CD4-positive, alpha-beta T cell (primary cell): Measurements from ENCODE around the gene HPS1. TPM values are rescaled to one million over a fixed set of nuclear protein-coding genes. Genes with fewer than 3 reads are reported as not detected.
A peak's percentile ranks its signal among the peaks of the same experiment; 100 is the strongest.

Experiments used
- ATAC-seq: fragments of 200-7000 bp; cut with Tn5 transposase; one replicate; pipeline ENCODE4 v1.10.0; 2022; ENCODE audit warnings: mild to moderate bottlenecking; ENCODE audit not compliant: poor library complexity
- CTCF ChIA-PET: fragments of 350-600 bp; sonication (Branson Sonifier 250); formaldehyde crosslinking; loops from one replicate; lab custom pipeline; 2021; ENCODE audit warnings: antibody characterized with exemption, inconsistent platforms; lab: Charles Lee
- POLR2A ChIA-PET: fragments of 350-600 bp; sonication (Branson Sonifier 250); formaldehyde crosslinking; loops from one replicate; lab custom pipeline; 2021; ENCODE audit warnings: antibody characterized with exemption, inconsistent platforms; lab: Charles Lee
- DNase-seq, 14 experiments: peaks; one replicate each; pipeline ENCODE4 v3.0.0-alpha.2; 2013 to 2020; ENCODE audit warnings: mixed read lengths in 2 of 14
- H3K27ac ChIP-seq, 2 donors: one replicate each; pipeline versions ENCODE4 v1.5.1 to v1.7.0; 2013; ENCODE audit warnings: low read length in 2 of 2, low read depth in 1 of 2, mild to moderate bottlenecking in 1 of 2
- H3K27me3 ChIP-seq, 2 experiments: 1 replicate in 1 of 2; 2 replicates in 1 of 2; pipeline versions ENCODE4 v1.6.1 to v1.7.0; 2013; ENCODE audit warnings: low read length in 2 of 2, control low read depth in 1 of 2, mild to moderate bottlenecking in 1 of 2, moderate library complexity in 1 of 2; ENCODE audit not compliant: insufficient read depth in 2 of 2, control insufficient read depth in 1 of 2
- H3K36me3 ChIP-seq: one replicate; pipeline ENCODE4 v1.6.1; 2013; ENCODE audit warnings: low read length, control low read depth; ENCODE audit not compliant: insufficient read depth
- H3K4me1 ChIP-seq: one replicate; pipeline ENCODE4 v1.6.1; 2013; ENCODE audit warnings: low read length, control low read depth; ENCODE audit not compliant: insufficient read depth
- H3K4me3 ChIP-seq: one replicate; pipeline ENCODE4 v1.5.1; 2013; ENCODE audit warnings: mild to moderate bottlenecking, low read length, moderate library complexity
- H3K9me3 ChIP-seq, 2 experiments: 1 replicate in 1 of 2; 2 replicates in 1 of 2; pipeline versions ENCODE4 v1.6.1 to v1.7.0; 2013; ENCODE audit warnings: low read length in 2 of 2, mild to moderate bottlenecking in 2 of 2, control low read depth in 1 of 2, moderate library complexity in 1 of 2; ENCODE audit not compliant: control insufficient read depth in 1 of 2, insufficient read depth in 1 of 2
- H3K27ac Mint-ChIP-seq: one replicate; pipeline ENCODE4 v1.8.0; 2020; ENCODE audit warnings: mixed read lengths
- H3K27me3 Mint-ChIP-seq: one replicate; pipeline ENCODE4 v1.8.0; 2021; ENCODE audit warnings: mixed read lengths
- H3K36me3 Mint-ChIP-seq: one replicate; pipeline ENCODE4 v1.8.0; 2021; ENCODE audit warnings: low read depth, mixed read lengths
- H3K4me1 Mint-ChIP-seq: one replicate; pipeline ENCODE4 v1.8.0; 2021; ENCODE audit warnings: low read depth, mixed read lengths
- H3K4me3 Mint-ChIP-seq: one replicate; pipeline ENCODE4 v1.8.0; 2020; ENCODE audit warnings: mild to moderate bottlenecking, mixed read lengths
- H3K9me3 Mint-ChIP-seq: one replicate; pipeline ENCODE4 v1.8.0; 2020; ENCODE audit warnings: mixed read lengths
- intact Hi-C, 2 experiments: fragments of 100-400 bp; cut with DNase I in 1 of 2; cut with micrococcal nuclease in 1 of 2; formaldehyde crosslinking; loops; one replicate each; pipeline versions ENCODE4 v1.15.1 to v1.9.0; 2023 to 2025; cut with DNase I, micrococcal nuclease
- microRNA-seq: library from miRNA; unstranded; fragments of <30 nt; microRNA quantifications from one replicate; pipeline ENCODE4 v1.2.0, GENCODE V29; 2021; ENCODE audit warnings: borderline microRNAs expressed, borderline replicate concordance
- total RNA-seq, 174 experiments: library from RNA in 2 of 174; stranded (reverse) in 2 of 174; gene quantifications; one replicate each; pipeline ENCODE4 v1.2.3 and lab custom pipeline; 2021 to 2026
- TF ChIP-seq, protein P1 (sequence below): fragments of 200-600 bp; IDR thresholded peaks from one replicate; pipeline ENCODE4 v1.8.0; 2022; ENCODE audit warnings: antibody characterized with exemption, mild to moderate bottlenecking

Gene HPS1
- total RNA-seq, 2 experiments from 2014 or later, result 49.8 to 50.5 TPM

DNA sequence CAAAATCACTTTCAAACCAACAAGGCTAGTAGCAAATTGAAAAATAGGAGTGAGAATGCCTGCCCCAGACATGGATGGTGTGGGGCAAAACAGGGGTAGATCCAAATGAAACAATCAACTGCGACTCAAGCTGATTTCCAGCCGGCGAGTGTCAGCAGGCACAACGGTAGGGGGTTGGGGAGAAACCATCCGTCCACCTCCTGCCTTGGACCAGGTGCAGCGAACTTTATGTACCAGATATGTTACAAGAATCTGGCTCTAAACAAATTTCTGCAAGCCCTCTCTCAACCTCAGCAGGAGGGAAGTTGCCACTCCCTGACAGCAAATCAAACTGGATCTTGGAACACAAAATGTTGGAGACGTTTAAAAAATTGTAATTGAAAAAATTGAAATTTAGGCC is 76.9 kb downstream of the HPS1 start:
- Mint-ChIP-seq H3K4me1 (no peaks in the 10 kb centered on the region), H3K36me3 (no peaks in the 10 kb centered on the region), H3K27me3 (peaks cover 20% of the 10 kb centered on the region), H3K27ac (no peak overlapping the region), H3K9me3 (no peaks in the 10 kb centered on the region), H3K4me3 (no peak overlapping the region)
- DNase-seq, result no peak
- intact Hi-C loops, result no loop called here
- TF ChIP-seq, protein P1, sequence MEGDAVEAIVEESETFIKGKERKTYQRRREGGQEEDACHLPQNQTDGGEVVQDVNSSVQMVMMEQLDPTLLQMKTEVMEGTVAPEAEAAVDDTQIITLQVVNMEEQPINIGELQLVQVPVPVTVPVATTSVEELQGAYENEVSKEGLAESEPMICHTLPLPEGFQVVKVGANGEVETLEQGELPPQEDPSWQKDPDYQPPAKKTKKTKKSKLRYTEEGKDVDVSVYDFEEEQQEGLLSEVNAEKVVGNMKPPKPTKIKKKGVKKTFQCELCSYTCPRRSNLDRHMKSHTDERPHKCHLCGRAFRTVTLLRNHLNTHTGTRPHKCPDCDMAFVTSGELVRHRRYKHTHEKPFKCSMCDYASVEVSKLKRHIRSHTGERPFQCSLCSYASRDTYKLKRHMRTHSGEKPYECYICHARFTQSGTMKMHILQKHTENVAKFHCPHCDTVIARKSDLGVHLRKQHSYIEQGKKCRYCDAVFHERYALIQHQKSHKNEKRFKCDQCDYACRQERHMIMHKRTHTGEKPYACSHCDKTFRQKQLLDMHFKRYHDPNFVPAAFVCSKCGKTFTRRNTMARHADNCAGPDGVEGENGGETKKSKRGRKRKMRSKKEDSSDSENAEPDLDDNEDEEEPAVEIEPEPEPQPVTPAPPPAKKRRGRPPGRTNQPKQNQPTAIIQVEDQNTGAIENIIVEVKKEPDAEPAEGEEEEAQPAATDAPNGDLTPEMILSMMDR, result no peak
- H3K36me3 ChIP-seq, result no peaks in the 10 kb centered on the region
- peaks cover 0 to 8% of the 10 kb centered on the region in 2 experiments for H3K27me3 ChIP-seq
- no peaks in the 10 kb centered on the region for H3K4me1 ChIP-seq
- H3K27ac ChIP-seq, result no peak overlapping the region
- H3K4me3 ChIP-seq, result no peak overlapping the region
- peaks cover 0 to 4% of the 10 kb centered on the region in 2 experiments for H3K9me3 ChIP-seq
- ChIA-PET CTCF (no interaction called here), POLR2A (no interaction called here)
- no peak for ATAC-seq

DNA sequence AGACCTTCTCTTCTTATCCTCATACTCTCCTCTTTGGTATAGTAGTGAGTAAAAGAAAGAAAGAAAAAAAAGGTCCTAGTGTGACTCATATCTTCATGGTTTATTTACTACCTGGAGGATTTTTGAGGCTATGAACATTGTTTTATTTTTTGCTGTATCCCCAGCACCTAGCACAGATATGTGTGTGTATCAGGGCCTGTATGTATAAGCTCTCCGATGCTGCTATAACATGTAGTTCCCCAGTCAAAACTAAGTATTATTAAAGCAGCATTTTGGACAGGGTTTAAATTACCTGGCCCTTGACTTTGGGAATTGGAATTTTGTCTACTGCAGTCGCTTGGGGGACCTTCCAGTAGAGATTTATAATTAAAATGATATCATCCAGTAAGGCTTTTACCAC is 78.1 kb downstream of the HPS1 start:
- intact Hi-C loops, result no loop called here
- H3K27me3 ChIP-seq, result peaks cover 0 to 5% of the 10 kb centered on the region in 2 experiments
- H3K9me3 ChIP-seq, result peaks cover 0 to 4% of the 10 kb centered on the region in 2 experiments
- Mint-ChIP-seq H3K27ac (no peak overlapping the region), H3K9me3 (no peaks in the 10 kb centered on the region), H3K4me1 (no peaks in the 10 kb centered on the region), H3K4me3 (no peak overlapping the region), H3K36me3 (no peaks in the 10 kb centered on the region), H3K27me3 (peaks cover 11% of the 10 kb centered on the region)
- no peaks in the 10 kb centered on the region for H3K36me3 ChIP-seq
- TF ChIP-seq, protein P1, result no peak
- no peaks in the 10 kb centered on the region for H3K4me1 ChIP-seq
- POLR2A ChIA-PET, result no interaction called here
- CTCF ChIA-PET, result no interaction called here
- DNase-seq, result no peak
- no peak overlapping the region for H3K27ac ChIP-seq
- no peak for ATAC-seq
- no peak overlapping the region for H3K4me3 ChIP-seq

DNA sequence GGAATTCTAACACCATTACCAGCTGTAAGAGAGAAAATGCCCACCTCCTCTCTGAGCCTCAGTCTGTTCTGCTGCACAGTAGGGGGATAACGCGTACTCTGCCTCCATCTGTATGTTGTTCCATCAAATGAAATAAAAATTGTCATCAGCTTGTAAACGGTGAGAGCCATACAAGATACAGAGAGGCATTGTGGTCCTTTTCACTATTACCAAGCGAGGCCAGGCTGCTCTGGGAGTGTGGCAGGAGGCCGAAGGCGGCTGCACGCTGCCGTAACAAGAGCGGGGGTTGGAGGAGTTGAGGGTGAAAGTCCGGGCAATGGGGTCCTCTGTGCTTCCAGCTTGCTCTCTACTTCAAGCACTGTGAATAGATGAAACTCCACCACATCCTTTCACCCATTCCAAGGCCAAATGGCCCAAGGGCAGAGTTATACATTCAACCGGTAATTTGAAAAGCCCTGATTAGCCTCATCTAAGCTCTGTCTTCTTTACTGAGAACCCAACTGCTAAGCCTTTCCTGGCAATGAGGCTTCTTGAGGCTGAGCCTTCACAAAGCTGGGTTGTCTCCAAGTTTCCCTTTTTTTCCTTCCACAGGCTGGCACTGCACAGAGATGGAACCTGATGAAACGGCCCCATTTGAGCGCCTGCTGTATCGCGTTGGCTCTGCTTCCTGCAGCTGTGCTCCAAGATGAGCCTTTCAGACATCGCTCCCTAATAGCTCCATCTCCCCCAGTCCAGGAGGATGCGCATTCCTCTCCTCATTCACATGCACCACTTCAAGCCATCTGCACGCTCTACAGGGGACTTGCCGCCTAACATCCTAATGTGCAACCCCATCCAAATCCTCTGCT is 78.9 kb downstream of the HPS1 start:
- ChIA-PET POLR2A (no interaction called here), CTCF (no interaction called here)
- intact Hi-C loops, result no loop called here
- DNase-seq, result no peak
- no peak overlapping the region for H3K4me3 Mint-ChIP-seq
- no peaks in the 10 kb centered on the region for H3K9me3 Mint-ChIP-seq
- Histone ChIP-seq H3K4me1 (no peaks in the 10 kb centered on the region), H3K27me3 (peaks cover 0 to 5% of the 10 kb centered on the region in 2 experiments), H3K9me3 (peaks cover 0 to 4% of the 10 kb centered on the region in 2 experiments), H3K36me3 (no peaks in the 10 kb centered on the region), H3K27ac (no peak overlapping the region), H3K4me3 (no peak overlapping the region)
- TF ChIP-seq, protein P1, result no peak
- H3K27me3 Mint-ChIP-seq, result peaks cover 11% of the 10 kb centered on the region
- ATAC-seq, result no peak
- no peaks in the 10 kb centered on the region for H3K4me1 Mint-ChIP-seq
- no peak overlapping the region for H3K27ac Mint-ChIP-seq
- no peaks in the 10 kb centered on the region for H3K36me3 Mint-ChIP-seq

Small RNA genes lying within 50 kb of the gene (microRNA-seq; reads per million reads assigned to microRNA genes)
- gene MIR1287, result 24.2 reads per million, percentile 51 among the genes with 10 or more reads in this experiment
- 1.6 reads per million for gene MIR4685

Other genes with a start within 250 kb of the HPS1 start
- not detected for gene LOXL4, start 178.7 kb downstream of the HPS1 start, total RNA-seq
- gene PYROXD2, start 31.8 kb downstream of the HPS1 start, total RNA-seq, result 1 to 10 TPM; 8.5 to 9.8 TPM